ENCODE measurements around the gene MAF.

Gene MAF

DNA sequence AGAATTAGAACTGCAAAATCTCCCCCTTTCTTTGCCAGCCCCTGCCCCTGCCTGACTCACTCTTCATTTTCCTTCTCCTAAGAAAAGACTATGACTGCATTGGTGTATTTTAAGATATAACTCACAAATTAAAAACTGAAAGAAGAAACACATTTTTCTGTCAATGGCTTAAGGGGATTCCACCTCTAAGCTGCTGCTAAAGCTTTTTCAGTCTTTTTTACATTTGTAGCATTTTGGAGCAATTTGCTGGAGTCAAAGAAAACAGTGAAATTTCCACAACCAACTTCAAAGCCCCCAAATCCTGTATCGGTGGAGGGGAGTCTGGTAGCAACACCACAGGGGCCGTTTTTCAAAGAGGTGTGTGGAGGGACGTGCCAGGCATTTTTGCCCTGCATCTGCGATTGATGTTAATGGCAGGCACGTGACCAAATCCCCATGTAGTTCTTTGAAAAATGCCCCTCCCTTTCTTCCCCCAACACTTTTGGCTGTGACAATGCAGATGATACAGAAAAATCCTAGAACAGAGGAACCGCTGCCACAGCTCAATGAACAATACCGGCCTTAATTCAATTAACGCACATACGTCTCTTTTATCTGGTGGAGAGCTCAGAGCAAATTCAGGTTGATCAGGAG is 28.5 kb downstream of the MAF start:
- Histone ChIP-seq H3K9me3 (ENCODE audit: low read depth, low read length) (no peaks in the 10 kb centered on the region), H3K27ac (no peak overlapping the region), H3K9ac (ENCODE audit: insufficient read length) (no peak overlapping the region), H3K36me3 (ENCODE audit: insufficient read depth, low read length) (no peaks in the 10 kb centered on the region), H3K4me3 (no peak overlapping the region)
- TF ChIP-seq FOXP2 (optimal IDR thresholded peaks at IDR 0.05; ENCODE audit: control extremely low read depth, extremely low read length, insufficient read depth): no peak
- no peak for TF ChIP-seq POLR2AphosphoS5 (IDR thresholded peaks at IDR 0.05; ENCODE audit: borderline replicate concordance, low read depth, low read length)
- no peak for TF ChIP-seq EZH2 (IDR thresholded peaks at IDR 0.05)
- no peak for DNase-seq (ENCODE audit: low read depth, low spot score)

DNA sequence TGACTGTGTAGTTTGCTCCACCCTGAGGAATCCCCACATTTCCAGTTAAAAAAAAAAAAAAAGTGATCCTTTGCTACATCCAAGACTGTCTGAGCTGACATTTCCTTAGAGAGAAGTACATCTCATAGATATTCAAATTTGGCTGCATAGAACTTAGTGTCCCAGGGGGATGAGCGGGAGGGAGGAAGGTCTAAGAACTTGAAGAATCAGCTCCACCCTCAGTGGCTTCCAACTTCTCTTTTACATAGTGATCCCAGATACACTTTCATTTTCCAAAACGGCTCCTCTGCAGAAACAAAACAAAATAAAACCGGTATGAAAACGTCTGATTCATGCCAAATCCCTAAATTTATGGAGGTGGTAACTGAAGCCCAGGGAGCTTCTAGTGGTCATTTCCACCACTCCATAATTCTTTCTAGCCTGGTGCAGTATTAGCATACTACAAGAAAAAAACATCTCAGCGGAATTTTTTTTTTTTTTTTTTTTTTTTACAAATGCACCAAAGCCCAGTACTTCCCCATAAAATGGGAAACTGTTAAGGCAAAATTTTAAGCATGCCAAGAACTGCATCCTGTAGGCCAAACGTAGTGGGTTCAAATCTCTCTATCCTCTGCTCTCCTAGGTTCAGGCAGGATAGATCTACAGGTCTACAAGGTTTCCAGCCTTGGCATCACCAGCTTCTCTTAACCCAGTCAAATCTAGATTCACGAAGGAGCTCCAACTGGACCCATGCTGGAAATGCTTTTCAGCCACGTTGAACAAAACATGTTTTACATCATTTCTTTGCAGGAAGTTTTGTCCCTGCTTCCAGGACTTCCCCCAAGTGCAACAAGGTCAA is 29.3 kb downstream of the MAF start:
- Histone ChIP-seq H3K36me3 (ENCODE audit: insufficient read depth, low read length) (no peaks in the 10 kb centered on the region), H3K9ac (ENCODE audit: insufficient read length) (no peak overlapping the region), H3K9me3 (ENCODE audit: low read depth, low read length) (no peaks in the 10 kb centered on the region), H3K4me3 (no peak overlapping the region), H3K27ac (no peak overlapping the region)
- no peak for DNase-seq (ENCODE audit: low read depth, low spot score)
- no peak for TF ChIP-seq EZH2 (IDR thresholded peaks at IDR 0.05)
- TF ChIP-seq FOXP2 (optimal IDR thresholded peaks at IDR 0.05; ENCODE audit: control extremely low read depth, extremely low read length, insufficient read depth): no peak
- TF ChIP-seq POLR2AphosphoS5 (IDR thresholded peaks at IDR 0.05; ENCODE audit: borderline replicate concordance, low read depth, low read length): no peak

DNA sequence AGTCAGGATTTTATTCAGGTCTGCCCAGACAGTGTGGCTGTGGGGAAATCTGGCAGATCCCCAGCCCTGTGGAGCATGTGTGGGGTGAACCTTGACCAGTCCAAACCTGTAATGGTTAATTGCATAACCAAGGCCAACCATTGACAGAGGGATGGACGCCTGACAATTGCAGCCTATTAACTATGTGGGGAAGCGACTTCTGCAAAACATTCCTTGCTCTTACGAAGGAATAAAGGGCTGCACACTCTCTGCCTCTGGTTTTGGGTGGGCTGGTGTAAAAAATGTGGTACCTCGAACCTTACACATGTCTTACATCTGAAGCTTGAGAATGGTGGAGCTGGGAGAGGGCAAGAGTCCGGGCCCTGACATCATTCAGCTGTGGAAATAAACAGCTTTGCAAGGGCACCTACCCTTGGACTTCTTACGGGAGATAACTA is 35.8 kb downstream of the MAF start:
- Histone ChIP-seq H3K9ac (ENCODE audit: insufficient read length) (no peak overlapping the region), H3K9me3 (ENCODE audit: low read depth, low read length) (no peaks in the 10 kb centered on the region), H3K27ac (no peak overlapping the region), H3K36me3 (ENCODE audit: insufficient read depth, low read length) (no peaks in the 10 kb centered on the region), H3K4me3 (no peak overlapping the region)
- DNase-seq (ENCODE audit: low read depth, low spot score): no peak
- TF ChIP-seq FOXP2 (optimal IDR thresholded peaks at IDR 0.05; ENCODE audit: control extremely low read depth, extremely low read length, insufficient read depth) (no peak), EZH2 (IDR thresholded peaks at IDR 0.05) (no peak), POLR2AphosphoS5 (IDR thresholded peaks at IDR 0.05; ENCODE audit: borderline replicate concordance, low read depth, low read length) (no peak)

DNA sequence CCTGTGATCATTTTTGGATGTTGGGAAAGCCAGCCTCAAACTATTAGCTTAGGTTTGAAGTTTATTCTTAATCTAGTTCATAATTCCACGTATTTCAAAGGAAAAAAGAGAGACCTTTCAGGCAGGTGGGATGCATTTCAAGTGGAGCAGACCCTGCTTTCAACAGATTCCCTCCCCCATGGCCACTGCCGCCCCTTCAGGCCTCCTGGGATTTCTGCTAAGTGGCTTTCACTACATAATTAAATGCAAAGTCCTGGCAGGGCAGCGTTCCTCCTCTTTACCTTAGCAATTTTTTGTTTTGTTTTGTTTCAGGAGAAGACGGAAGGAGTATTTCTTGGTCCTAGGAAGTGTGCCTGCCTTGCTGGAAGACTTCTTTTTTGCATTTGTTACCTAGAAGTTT is 36.6 kb downstream of the MAF start:
- TF ChIP-seq POLR2AphosphoS5 (IDR thresholded peaks at IDR 0.05; ENCODE audit: borderline replicate concordance, low read depth, low read length) (no peak), FOXP2 (optimal IDR thresholded peaks at IDR 0.05; ENCODE audit: control extremely low read depth, extremely low read length, insufficient read depth) (no peak), EZH2 (IDR thresholded peaks at IDR 0.05) (no peak)
- no peak overlapping the region for H3K27ac ChIP-seq
- H3K36me3 ChIP-seq (ENCODE audit: insufficient read depth, low read length): no peaks in the 10 kb centered on the region
- no peak overlapping the region for H3K9ac ChIP-seq (ENCODE audit: insufficient read length)
- no peak for DNase-seq (ENCODE audit: low read depth, low spot score)
- H3K4me3 ChIP-seq: no peak overlapping the region
- H3K9me3 ChIP-seq (ENCODE audit: low read depth, low read length): no peaks in the 10 kb centered on the region

DNA sequence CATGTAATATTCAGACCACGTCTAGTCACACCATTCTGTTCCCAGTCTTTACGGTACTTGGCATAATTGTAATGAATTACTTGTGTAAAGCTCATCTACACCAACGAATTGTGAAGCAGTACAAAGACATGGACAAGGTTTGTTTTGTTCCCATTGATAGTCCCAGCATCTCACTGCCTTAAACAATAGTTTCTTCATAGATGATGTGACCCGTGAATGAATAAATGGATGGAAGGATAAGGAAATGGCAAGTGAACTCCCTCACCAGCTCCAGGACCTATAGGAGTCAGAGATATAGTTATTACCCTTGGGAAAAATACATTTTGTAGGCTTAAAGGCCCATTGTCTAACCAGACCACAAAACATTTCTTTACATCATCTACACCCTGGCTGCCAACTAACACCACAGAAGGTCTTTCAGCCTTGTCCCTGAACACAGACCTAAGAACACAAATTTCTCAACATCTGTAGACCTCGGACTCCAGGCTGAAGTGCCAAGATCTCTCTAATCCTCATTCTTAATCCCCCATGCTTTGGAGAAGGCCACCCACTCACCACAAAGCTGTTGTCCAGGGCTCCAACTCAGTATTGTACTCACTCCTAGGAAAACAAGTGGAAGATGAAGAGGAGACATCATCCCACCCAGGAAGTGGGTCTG is 38.2 kb downstream of the MAF start:
- H3K9ac ChIP-seq (ENCODE audit: insufficient read length): no peak overlapping the region
- TF ChIP-seq EZH2 (IDR thresholded peaks at IDR 0.05) (no peak), POLR2AphosphoS5 (IDR thresholded peaks at IDR 0.05; ENCODE audit: borderline replicate concordance, low read depth, low read length) (no peak), FOXP2 (optimal IDR thresholded peaks at IDR 0.05; ENCODE audit: control extremely low read depth, extremely low read length, insufficient read depth) (no peak)
- no peaks in the 10 kb centered on the region for H3K9me3 ChIP-seq (ENCODE audit: low read depth, low read length)
- no peak overlapping the region for H3K27ac ChIP-seq
- H3K36me3 ChIP-seq (ENCODE audit: insufficient read depth, low read length): no peaks in the 10 kb centered on the region
- H3K4me3 ChIP-seq: no peak overlapping the region
- no peak for DNase-seq (ENCODE audit: low read depth, low spot score)

DNA sequence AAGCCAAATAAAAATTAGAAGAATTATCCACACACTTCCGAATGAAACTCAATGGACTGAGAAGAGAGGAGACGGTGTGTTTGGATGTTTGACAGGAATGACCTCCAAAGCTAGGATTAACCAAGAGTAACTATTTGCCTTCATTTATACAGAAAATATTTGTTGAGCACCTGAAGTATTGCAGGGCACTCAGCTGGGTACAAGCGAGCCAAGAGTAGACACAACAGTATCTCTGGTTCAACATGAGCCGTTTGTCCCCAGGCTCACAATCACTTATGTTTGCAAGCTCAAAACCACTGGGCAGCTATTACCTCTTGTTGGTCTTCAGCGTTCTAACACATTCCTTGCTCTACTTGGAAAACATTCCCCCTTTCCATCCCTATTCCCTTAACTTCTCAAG is 38.8 kb downstream of the MAF start:
- H3K9ac ChIP-seq (ENCODE audit: insufficient read length): no peak overlapping the region
- no peak for TF ChIP-seq FOXP2 (optimal IDR thresholded peaks at IDR 0.05; ENCODE audit: control extremely low read depth, extremely low read length, insufficient read depth)
- no peak for TF ChIP-seq POLR2AphosphoS5 (IDR thresholded peaks at IDR 0.05; ENCODE audit: borderline replicate concordance, low read depth, low read length)
- no peak for TF ChIP-seq EZH2 (IDR thresholded peaks at IDR 0.05)
- no peaks in the 10 kb centered on the region for H3K36me3 ChIP-seq (ENCODE audit: insufficient read depth, low read length)
- DNase-seq (ENCODE audit: low read depth, low spot score): no peak
- H3K27ac ChIP-seq: no peak overlapping the region
- H3K9me3 ChIP-seq (ENCODE audit: low read depth, low read length): no peaks in the 10 kb centered on the region
- H3K4me3 ChIP-seq: no peak overlapping the region

DNA sequence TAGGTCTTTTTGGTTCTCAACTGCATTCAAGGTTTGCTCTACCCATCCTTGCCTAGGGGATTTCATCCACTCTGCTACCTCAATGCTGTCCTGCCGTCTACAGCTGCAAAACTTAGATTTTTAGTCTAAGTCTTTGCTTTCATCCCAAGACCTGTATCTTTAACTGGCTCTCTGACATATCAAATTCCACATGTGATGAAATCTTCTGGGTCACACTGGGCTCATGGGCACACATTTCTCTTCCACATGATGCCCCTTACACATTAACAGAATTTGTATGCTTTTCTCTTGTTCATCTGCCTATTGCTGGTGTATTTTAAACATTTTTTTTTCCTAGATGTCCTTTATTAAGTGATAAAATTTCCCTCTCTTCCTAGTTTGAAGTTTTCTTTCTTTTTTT is 39.6 kb downstream of the MAF start:
- no peaks in the 10 kb centered on the region for H3K9me3 ChIP-seq (ENCODE audit: low read depth, low read length)
- no peaks in the 10 kb centered on the region for H3K36me3 ChIP-seq (ENCODE audit: insufficient read depth, low read length)
- no peak overlapping the region for H3K9ac ChIP-seq (ENCODE audit: insufficient read length)
- no peak overlapping the region for H3K4me3 ChIP-seq
- no peak overlapping the region for H3K27ac ChIP-seq
- no peak for DNase-seq (ENCODE audit: low read depth, low spot score)
- TF ChIP-seq EZH2 (IDR thresholded peaks at IDR 0.05) (no peak), FOXP2 (optimal IDR thresholded peaks at IDR 0.05; ENCODE audit: control extremely low read depth, extremely low read length, insufficient read depth) (no peak), POLR2AphosphoS5 (IDR thresholded peaks at IDR 0.05; ENCODE audit: borderline replicate concordance, low read depth, low read length) (no peak)

DNA sequence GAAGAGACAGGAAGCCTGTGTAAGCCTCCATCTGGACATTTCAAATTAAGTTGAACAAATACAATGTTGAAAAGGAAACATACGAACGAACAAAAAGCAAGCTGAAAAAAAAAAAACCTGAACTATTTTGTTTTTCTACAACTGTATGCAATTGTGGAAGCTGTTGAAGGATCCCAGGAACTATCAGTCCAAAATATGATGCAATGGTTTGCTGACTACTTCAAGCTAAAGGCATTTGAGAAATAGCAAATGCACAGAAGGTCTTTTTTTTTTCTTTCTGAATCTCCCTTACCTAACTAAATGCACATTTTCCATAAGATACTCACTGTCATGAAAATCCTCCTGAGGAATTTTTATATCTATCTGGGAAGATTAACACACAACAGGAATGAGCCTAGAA is 40.2 kb downstream of the MAF start:
- no peak overlapping the region for H3K9ac ChIP-seq (ENCODE audit: insufficient read length)
- no peaks in the 10 kb centered on the region for H3K9me3 ChIP-seq (ENCODE audit: low read depth, low read length)
- H3K4me3 ChIP-seq: no peak overlapping the region
- TF ChIP-seq POLR2AphosphoS5 (IDR thresholded peaks at IDR 0.05; ENCODE audit: borderline replicate concordance, low read depth, low read length): no peak
- no peak for TF ChIP-seq FOXP2 (optimal IDR thresholded peaks at IDR 0.05; ENCODE audit: control extremely low read depth, extremely low read length, insufficient read depth)
- no peak for TF ChIP-seq EZH2 (IDR thresholded peaks at IDR 0.05)
- H3K27ac ChIP-seq: no peak overlapping the region
- no peaks in the 10 kb centered on the region for H3K36me3 ChIP-seq (ENCODE audit: insufficient read depth, low read length)
- DNase-seq (ENCODE audit: low read depth, low spot score): no peak

Data from SK-N-MC (cell line).